Hepatic stellate cell (primary cell): ENCODE measurements around the gene DNM1.
"Not testable (repeated sequence)": the region's sequence is repeated elsewhere in the genome, so short reads cannot be mapped to it uniquely, and the experiment has no call there.

ENCODE experiments used
- DNase-seq: peaks from one replicate; pipeline ENCODE4 v3.0.0; 2011; ENCODE audit warnings: low spot score

The DNM1 gene

GRCh38 chr9:128225770-128226411 lies 22.7 kb downstream of the DNM1 start:
- no peak for DNase-seq

DNA sequence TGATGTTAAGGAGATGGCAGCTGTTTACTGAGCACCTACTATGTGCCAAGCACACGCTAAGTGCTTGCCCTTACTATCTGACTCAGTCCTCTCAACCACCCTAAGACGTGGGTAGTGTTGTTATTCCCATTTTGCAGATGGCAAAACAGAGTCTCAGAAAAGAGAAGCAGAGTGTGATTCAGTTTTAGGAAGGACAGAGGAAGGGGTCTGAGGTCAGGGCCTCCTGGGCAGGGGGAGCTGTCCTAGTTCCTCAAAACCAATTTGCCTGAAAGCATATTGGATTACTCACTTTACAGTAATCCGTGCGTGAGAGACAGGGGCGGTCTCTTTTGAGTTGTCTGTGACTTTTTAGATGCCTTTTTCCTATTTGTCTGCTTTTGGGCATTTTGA lies 23.2 kb downstream of the DNM1 start:
- no peak for DNase-seq

DNA sequence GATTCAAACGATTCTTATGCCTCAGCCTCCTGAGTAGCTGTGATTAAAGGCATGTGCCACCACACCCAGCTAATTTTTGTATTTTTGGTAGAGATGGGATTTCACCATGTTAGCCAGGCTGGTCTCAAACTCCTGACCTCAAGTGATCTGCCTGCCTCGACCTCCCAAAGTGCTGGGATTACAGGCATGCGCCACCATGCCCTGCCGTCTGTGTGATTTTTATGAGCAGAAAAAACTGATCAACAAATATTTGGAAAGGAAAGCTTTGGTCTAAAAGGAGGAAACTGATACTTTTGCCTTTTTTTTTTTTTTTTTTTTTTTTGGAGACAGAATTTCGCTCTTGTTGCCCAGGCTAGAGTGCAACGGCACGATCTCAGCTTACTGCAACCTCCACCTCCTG lies 27.7 kb downstream of the DNM1 start:
- DNase-seq, result not testable (repeated sequence)

- no peak for DNase-seq
Measured at GRCh38 chr9:128231638-128232527, 28.7 kb downstream of the DNM1 start.

- DNase-seq, result no peak
Measured at GRCh38 chr9:128232528-128233428, 29.6 kb downstream of the DNM1 start.

DNA sequence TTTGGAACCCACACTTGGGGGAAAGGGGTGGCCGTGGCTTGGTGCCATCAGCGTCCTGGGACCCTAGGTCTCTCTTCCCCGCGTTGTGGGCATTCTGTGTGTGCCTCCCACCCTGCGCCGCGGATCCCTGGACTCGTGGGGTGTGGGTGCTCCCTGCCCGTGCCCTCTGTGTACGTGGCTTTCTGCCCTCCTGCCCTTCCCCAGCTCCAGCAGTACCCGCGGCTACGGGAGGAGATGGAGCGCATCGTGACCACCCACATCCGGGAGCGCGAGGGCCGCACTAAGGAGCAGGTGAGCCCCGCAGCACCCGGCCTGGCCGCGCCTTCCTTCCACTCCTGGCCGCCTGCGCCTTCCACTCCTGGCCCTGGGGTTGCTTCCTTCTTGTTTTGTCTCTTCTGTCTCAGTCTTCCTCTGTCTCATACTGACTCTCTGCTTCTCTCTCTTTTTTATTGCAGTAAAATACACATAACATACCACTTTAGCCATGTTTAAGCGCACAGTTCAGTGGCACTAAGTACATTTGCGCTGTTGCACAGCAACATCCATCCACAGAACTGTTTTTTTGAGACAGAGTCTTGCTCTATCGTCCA lies 30.7 kb downstream of the DNM1 start:
- DNase-seq, result no peak

- DNase-seq, result no peak
Measured at GRCh38 chr9:128242124-128242523, 38.9 kb downstream of the DNM1 start.

DNA sequence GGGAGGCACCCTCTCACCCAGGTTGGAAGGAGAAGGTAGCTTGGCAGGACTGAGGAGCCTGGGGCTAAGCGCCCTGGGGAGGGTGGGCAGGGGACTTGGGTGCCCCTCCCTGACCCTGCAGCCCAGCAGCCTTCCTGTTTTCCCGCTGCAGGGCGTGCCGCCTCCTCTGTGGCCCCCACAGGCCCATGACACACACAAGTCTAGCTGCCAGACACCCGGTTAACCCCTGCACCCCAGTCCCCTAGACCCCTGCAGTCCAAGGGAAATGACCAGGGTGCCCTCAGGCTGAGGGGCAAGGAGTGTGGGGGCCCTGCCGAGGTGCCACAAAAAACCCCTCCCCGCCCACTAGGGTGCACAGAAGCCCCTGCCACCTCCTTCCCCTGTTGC lies 39.6 kb downstream of the DNM1 start:
- no peak for DNase-seq

DNA sequence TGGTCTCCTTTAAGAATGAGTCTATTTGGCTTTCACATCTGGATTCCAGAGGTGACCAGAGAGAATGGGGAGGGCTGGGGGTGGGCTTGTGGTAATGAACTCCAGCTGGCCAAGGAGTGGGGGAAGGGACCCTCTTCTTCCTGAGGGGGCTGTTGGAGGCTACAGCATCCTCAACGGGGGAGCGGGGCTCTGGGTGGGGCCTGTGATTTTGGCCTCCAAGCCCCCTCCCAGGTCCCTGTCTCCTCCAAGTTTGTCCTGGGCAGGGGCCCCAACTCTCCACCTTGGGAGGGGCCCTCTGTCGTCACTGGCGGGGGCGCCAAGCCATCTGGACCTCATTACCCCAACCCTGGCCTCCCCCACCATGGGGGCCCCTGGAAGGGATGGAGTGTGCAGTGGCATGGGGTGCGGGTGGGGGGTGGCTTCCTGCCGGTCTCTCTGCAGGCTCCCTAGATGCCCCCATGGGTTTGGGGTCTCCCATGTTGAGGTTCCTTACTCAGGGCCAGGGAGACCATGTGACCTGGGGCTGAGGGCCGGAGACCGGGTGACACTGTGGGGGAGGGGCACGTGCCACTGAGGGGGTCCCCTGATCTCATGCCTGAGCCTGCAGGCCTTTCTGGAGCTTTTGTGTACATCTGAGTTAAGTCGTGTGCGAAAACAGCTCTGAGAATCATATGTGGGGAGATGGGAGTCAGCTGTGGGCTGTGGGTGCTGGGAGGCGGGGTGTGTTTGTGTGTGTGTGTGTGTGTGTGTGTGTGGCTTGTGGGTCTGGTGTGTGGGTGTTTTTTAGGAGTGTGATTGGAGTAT lies 40.2 kb downstream of the DNM1 start:
- no peak for DNase-seq

GRCh38 chr9:128244091-128244836 lies 41.1 kb downstream of the DNM1 start:
- no peak for DNase-seq

- peak; percentile 66 for DNase-seq
Measured at GRCh38 chr9:128244837-128245231, 41.7 kb downstream of the DNM1 start.

GRCh38 chr9:128245421-128246151 lies 42.4 kb downstream of the DNM1 start:
- DNase-seq, result peak; percentile 61

DNA sequence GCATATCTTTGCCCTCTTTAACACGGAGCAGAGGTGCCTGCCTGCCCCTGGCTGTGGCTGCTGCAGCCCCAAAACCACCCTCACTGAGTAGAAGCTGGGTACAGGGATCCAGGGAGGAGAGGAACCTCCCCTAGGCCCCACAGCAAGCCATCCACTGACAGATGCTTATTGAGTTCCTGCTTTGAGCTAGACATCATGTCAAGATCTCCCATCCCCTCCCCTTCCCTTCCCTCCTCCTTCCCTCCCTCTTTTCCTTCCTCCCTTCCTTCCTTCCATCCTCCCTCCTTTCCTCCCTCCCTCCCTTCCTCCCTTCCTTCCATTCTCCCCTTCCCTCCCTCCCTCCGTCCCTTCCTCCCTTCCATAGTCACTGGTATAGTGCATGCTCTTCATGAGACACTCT lies 43.3 kb downstream of the DNM1 start:
- DNase-seq, result no peak

GRCh38 chr9:128247226-128247803 lies 44.1 kb downstream of the DNM1 start:
- DNase-seq, result no peak

GRCh38 chr9:128249558-128249907 lies 46.4 kb downstream of the DNM1 start:
- DNase-seq, result no peak

GRCh38 chr9:128249908-128250838 lies 47.0 kb downstream of the DNM1 start:
- DNase-seq, result peak; percentile 70

- DNase-seq, result no peak
Measured at GRCh38 chr9:128250839-128251731, 47.9 kb downstream of the DNM1 start.
